Superior temporal gyrus (tissue), 1 donor: ENCODE data around the gene TMEM205.

Experiments used
- DNase-seq: peaks from one replicate; pipeline ENCODE4 v3.0.0-alpha.2; 2016; ENCODE audit errors: extremely low spot score

TMEM205 gene

DNA sequence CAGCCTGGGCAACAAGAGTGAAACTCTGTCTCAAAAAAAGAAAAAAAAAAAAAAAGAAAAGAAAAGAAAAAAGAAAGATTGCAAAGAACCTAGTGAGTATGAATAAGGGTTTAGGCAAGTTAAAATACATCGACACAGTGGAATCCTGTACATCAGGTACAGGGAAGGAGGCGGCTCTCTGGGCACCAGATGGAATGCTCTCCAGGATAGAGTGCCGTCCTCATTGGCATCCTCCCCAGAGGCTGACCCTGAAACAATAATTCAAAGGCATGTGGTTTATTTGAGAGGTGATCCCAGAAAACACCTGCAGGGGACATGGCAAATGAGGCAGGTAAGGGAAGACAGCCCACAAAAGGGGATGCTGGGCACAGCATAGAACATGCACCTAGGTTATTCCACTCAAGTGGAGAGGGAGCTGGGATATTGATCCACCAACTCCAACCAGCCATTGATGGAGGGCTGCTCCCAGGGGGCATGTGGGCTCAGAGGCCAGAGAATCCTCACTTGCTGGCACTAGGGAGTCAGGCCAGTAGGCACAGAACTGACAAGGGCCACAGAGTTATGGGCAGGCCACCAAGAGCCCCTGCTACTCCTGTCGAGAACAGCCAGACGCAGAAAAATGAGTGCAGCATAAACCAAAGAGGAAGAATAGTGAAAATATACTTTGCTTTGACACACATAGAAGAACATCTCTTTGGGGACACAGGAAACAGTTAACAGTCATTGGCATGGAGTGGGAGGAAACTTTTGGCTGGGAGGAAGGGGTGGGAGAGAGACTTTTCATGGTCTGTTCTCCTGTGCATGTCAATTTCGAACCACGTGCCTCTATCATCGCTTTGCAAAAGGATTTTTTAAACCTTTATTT, 45.9 kb downstream of the TMEM205 start:
- no peak for DNase-seq

DNA sequence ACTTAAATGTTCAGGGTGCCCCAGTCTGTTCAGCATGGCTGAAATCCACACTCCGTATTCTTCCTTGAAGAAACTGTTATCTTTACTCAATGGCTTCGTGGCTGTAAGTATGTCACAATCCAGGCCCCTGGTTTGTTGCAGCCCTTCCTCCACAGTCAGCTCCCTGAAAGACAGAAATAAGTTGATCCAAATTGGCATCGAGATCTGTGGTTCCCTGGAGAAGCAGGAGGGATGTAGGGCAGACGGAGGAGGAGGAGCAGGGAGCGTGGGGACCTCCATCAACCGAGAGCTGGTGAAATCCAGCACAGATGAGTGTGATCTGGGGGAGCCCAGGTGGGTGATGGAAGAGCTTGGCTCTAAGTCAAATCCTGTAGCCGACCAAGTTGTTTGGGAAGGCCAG, 49.8 kb downstream of the TMEM205 start:
- peak; percentile 58 for DNase-seq

DNA sequence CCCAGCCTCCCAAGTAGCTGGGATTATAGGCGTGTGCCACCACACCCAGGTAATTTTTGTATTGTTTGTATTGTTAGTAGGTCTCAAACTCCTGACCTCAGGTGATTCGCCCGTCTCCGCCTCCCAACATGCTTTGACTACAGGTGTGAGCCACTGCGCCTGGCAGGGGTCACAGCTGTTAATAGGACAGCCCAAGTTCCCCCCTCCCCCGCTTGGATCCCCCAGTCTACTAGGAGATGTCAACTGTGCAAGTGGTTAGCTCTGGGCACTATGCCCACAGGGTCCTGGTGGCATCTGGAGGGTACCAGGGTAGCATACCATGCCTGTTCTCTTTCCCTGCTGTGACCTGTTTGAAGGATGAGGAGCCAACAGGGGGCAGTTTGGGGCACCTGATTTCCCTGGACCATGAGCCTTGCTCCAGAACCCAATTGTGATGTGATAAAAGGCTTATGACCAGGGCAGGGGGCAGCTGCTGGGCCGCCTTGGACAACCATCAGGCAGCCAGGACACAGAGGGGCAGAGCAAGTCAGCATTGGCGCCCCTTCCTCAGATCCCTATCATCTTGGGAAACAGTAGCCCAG, 50.3 kb downstream of the TMEM205 start, which contains the start of gene TSPAN16:
Gene TSPAN16 (plus strand): TSS at position 496 of the 581 bp plus-strand sequence. CDS start 138 bp downstream, outside the sequence.
- DNase-seq = no peak

DNA sequence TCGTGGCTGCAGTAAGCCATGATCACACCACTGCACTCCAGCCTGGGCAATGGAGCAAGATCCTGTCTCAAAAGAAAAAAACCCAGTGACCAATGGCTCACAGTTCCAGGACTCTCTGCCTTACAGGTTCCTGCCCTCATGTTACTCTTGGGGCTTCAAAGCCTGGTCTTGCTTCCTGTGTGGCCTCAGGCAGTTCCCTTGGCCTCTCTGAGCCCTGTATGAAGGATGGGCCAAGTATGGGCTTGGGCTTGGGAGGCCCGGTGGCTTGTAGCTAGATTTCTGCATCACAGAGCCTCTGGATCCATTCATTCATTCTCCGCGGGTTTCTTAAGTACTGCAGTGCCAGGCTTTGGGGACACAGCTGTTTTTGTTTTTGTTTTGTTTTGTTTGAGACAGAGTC, 50.9 kb downstream of the TMEM205 start:
- no peak for DNase-seq

DNA sequence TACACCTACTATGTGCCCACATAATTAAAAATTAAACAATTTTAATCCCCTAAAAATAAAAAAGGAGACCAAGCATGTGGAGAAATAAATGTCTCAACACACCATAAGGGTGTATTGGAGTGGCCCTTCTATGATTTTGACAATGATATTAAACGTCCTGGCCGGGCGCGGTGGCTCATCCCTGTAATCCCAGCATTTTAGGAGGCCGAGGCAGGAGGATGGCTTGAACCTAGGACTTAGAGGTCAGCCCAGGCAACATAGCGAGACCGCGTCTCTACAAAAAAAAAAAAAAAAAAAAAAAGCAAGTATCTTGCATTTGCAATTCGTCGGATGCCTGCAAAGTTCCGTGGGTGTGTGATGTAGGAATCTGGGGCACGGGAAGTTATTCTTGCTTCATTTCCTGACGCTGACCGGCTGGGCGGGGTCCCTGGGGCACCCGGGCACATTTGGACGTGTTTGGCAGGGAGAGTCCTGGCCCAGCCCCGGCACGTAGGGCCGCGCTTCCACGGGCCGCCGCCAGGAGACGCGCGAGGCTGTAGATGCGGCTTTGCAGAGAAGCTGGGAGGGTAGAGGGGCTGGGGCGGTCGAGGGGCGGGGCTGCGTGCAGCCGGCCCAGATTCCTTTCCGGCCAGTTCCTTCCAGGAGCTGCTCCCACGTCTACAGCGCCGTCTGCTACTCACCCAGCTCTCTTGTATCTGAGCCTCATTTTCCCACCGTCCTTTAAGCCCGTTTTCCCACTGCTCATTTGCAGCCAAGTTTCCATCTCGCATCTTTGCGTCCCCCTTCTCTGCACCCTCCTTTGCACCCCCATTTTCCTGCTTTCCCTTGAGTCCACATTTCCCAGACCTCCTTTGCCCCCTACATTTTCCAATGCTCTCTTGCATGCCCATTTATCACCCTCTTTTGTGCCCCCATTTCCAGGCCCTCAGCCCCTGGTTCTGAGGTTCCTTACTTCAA, 52.4 kb downstream of the TMEM205 start:
- peak; percentile 86 for DNase-seq
